ENCODE results near the gene SCRN2.
A peak's percentile ranks its signal among the peaks of the same experiment; 100 is the strongest.

SCRN2 gene

GRCh38 chr17:47821424-47822391 lies 19.4 kb downstream of the SCRN2 start, which contains the start of gene OSBPL7:
OSBPL7 (minus strand) TSS chr17:47821794; CDS start chr17:47820278, 1,516 bp downstream.
- DNase-seq (ENCODE audit: low read depth in 2 of 2): peak; percentile 60 to 64

GRCh38 chr17:47821031-47821423 lies 20.0 kb downstream of the SCRN2 start:
- no peak for DNase-seq (ENCODE audit: low read depth in 2 of 2)

DNA sequence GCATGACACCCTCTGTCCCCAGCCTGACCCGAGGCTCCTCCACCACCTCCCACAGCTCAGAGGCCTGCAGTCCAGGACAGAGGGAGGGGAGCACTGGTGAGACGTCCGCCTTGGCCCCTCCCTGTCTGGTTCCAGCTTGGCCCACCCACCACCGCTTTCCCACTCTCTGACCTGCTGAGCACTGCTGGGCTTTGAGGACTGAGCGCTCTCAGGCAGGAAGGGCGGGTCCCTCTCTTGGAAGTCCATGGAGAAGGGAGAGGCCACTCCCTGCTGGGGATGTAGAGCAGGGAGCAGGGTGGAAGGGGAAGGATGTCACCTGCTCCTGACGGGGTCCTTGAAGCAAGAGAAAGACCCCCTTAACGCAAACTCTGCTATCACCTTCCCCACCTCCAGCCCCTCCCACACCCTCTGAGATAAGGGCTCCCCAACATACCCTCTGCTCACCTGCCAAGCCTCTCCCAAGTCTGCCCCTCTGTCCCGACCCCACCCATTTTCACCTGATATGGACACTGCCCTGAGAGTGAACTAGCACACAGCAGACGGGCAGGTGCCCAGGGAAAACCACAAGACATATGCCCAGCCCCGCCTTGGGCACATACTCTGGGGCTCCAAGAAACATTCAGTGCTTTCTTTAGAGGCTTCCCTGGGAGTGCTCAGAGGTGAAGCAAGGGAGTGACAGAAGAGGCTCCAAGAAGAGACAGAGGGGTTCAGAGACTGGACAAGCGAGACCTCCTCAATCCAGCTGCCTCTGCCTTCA lies 20.9 kb downstream of the SCRN2 start:
- no peak for DNase-seq (ENCODE audit: low read depth in 2 of 2)

GRCh38 chr17:47819475-47819874 lies 21.6 kb downstream of the SCRN2 start:
- DNase-seq (ENCODE audit: low read depth in 2 of 2): no peak

- DNase-seq (ENCODE audit: low read depth in 2 of 2): no peak
Measured at GRCh38 chr17:47818002-47818695, 22.9 kb downstream of the SCRN2 start.

GRCh38 chr17:47816947-47817346 lies 24.1 kb downstream of the SCRN2 start:
- no peak for DNase-seq (ENCODE audit: low read depth in 2 of 2)

- DNase-seq (ENCODE audit: low read depth in 2 of 2): no peak
Measured at GRCh38 chr17:47816111-47816735, 24.9 kb downstream of the SCRN2 start.

GRCh38 chr17:47815106-47815918 lies 25.8 kb downstream of the SCRN2 start:
- DNase-seq (ENCODE audit: low read depth in 2 of 2): no peak

DNA sequence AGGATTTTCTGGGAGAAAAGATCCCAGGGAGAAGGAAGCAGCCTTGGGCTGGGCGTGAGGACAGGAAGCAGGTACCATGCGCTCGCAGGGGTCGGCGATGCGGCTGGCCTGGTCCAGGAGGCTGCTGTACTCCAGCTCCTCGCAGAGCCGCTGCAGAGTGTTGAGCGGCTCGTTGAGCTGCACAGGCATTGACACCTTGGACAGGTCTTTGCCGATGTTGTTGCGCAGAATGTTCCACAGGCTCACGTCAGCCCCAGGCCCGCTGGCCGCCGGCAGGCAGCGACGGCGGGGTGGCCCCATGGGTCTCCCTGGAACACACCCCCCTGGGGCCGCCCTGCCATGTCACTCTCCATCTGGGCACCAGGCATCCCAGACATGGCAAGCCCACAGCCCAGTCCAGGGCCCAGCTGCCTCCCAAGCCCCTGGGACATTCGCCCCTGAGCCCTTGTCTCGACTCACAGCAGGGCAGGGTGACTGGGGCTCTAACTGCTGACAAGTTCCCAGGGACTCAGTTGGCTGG lies 27.5 kb downstream of the SCRN2 start:
- no peak for DNase-seq (ENCODE audit: low read depth in 2 of 2)

GRCh38 chr17:47813077-47813476 lies 28.0 kb downstream of the SCRN2 start:
- no peak for DNase-seq (ENCODE audit: low read depth in 2 of 2)

- no peak for DNase-seq (ENCODE audit: low read depth in 2 of 2)
Measured at GRCh38 chr17:47812146-47812920, 28.7 kb downstream of the SCRN2 start.

DNA sequence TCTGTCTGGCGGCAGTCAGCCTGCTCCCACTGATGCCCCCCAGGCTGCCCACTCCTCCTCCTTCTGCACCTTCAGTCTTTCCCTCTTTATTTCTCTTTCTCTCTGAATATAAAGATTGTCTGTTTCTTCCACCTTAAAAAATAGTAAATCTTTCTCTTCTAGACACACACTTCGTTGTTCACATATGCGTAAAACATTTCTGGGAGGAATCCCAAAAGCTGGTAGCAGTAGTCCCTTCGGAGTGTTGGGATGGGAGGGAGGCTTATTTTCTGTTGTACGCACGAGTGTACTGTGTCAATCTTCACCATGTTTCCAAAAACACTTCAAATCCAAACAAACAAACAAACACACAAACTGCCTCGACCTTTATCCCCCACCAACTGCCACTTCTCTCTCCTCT lies 29.4 kb downstream of the SCRN2 start:
- DNase-seq (ENCODE audit: low read depth in 2 of 2): no peak

DNA sequence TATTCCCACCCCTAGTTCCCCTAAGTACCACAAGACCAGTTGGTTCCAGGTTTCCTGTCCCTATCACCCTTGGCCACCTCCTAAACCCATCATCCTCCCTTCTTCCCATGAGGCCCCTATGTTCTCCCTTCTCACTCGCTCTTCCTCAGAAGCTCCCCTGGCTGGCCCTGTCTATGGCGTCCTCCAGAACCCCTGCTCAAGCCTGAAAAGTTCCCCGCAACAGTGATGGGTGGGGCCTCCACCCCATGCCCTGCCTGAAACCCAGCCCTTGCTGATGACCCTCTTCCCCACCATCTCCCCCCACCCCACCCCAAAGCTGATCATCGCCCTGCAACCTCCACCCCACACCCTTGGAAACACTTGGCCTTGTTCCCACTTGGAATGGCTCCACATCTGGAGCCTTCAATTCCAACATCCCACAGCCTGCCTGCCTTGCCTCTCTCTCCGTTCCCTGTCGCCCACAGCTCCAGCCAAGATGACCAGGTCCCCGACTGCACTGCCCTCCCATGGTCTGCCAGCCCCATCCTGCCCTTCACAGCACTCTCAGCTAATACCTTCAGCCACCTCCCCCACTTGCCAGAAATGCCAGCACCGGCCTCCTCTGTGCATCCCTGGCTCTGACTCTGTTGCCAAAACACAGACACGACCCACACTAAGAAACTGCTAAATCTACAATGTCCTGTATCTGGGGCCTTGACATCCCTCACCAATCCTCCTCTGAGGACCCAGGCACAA lies 30.0 kb downstream of the SCRN2 start:
- no peak for DNase-seq (ENCODE audit: low read depth in 2 of 2)

DNA sequence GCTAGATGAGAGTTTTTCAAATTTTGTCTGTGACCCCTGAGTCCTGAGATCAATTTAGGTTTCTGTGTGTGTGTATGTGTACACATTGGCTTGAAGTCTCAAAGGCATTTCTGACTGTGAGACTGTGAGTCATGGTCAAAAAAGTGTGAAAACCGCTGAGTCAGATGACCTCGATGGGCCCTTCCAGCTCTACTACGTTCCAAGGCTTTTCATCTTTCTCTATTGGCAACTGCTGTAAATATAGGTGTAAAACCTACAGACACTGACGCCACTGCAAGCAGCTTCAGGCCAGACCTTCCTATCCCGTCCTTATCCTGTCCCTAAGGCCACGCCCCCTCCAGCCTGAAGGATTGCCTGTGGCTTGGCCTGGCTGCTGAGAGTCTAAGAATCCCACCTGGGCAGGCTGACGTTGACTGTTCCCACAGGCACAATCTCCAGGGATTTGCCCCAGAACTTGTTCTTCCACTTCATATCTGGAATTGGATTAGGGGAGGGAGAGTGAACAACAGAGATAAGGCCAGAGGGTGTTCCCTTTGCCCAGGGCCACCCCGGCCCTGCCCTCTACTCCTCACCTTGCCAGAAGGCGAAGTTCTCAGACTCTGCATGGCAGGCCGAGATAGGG lies 30.8 kb downstream of the SCRN2 start:
- no peak for DNase-seq (ENCODE audit: low read depth in 2 of 2)

GRCh38 chr17:47808830-47809480 lies 32.1 kb downstream of the SCRN2 start:
- no peak for DNase-seq (ENCODE audit: low read depth in 2 of 2)

DNA sequence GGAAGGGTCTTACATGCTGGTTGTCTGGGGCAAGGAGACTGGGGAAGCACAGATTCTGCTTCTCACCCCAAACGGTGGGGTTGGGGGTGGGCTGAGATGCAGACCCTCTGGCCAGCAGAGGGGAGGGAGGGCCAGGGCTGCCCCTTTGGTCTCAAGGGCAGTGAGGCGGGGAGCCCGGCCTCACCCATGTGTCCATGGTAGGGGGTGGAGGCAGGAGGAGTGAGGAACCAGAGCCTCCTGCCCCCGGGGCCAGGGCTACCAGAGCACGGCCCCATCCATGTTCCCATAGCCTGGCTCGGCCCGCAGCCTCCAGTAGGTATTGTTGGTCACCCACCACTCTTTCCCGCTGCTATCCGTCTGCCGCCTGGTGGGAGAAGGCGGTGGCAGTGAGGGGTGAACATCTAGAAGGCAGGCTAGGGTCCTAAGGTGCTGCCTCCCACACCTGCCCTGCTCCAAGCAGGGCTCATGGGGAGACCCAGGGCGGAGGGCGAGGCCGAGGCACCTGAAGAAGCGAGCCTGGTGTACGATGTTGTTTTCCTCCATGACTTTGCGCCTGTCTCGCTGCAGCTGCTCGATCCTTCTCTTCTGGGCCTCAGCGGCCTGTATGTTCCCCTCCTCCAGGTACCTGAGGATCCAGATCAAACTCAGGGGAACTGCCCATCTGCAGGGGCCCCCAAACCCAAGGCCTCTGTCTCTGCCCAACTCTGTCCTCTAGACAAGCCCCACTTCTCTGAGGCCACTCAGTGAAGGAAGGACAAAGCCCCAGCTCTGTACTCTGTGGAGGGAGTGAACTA lies 32.8 kb downstream of the SCRN2 start:
- DNase-seq (ENCODE audit: low read depth in 2 of 2): no peak

GRCh38 chr17:47807421-47807820 lies 33.7 kb downstream of the SCRN2 start:
- DNase-seq (ENCODE audit: low read depth in 2 of 2): no peak
